ENCODE measurements around the gene LTB4R2.

LTB4R2 gene, protein sequence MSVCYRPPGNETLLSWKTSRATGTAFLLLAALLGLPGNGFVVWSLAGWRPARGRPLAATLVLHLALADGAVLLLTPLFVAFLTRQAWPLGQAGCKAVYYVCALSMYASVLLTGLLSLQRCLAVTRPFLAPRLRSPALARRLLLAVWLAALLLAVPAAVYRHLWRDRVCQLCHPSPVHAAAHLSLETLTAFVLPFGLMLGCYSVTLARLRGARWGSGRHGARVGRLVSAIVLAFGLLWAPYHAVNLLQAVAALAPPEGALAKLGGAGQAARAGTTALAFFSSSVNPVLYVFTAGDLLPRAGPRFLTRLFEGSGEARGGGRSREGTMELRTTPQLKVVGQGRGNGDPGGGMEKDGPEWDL

DNA sequence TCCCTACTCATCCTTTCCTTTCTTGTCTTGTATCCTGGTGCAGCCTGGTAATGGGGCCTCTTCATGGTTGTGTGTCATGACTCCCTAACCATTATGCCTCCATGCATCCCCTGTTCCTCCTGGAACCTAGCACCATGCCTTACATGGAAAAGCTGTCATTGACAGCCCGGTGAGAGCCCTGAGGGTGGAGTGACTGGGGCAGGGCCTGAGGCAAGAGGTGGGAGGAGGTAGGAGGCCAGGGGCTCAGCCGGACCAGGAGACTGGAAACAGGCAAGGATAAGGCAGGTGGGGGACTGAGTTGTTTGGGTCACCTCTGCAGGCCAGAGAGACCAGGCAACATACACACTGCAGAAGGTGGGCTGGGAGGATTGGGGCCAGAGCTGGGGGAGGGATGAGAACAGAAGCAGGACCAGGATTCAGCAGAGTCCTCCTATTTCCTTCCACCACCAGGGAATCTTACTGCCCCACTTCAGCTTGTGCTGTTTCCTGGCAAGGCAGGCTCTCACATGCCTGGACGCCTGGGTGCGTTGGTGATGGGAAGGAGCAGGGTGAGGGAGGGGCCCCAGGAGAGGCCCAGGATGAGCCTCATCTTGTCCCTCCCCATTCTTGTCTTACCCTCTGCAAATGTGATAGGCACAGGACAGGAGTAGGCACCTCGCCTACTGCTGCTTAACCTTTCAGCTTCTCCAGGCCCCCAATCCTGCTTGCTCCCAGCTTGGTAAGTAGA is at the start of gene LTB4R2:
Gene LTB4R2, plus strand, starts transcription at position 603 of the 727 bp plus-strand sequence. CDS start 525 bp downstream, outside the sequence.
- H3K27ac ChIP-seq (ENCODE audit: low read depth, low read length): no peak within 1 kb of the TSS
- H3K4me3 ChIP-seq (ENCODE audit: low read depth, low read length): peak within 1 kb of the TSS; percentile 40; the same call in 1 of the 2 replicates
- H3K36me3 ChIP-seq (ENCODE audit: control insufficient read depth, insufficient read depth, low read length): peaks cover 49% of the 10 kb centered on the region
- H3K9ac ChIP-seq (ENCODE audit: low read length): no peak within 1 kb of the TSS
- no peaks in the 10 kb centered on the region for H3K27me3 ChIP-seq (ENCODE audit: control insufficient read depth, insufficient read depth, low read length)
- peaks cover 6% of the 10 kb centered on the region for H3K4me1 ChIP-seq (ENCODE audit: control insufficient read depth, insufficient read depth, low read length)
- no peaks in the 10 kb centered on the region for H3K9me3 ChIP-seq (ENCODE audit: control insufficient read depth, insufficient read depth, low read depth, low read length)

DNA sequence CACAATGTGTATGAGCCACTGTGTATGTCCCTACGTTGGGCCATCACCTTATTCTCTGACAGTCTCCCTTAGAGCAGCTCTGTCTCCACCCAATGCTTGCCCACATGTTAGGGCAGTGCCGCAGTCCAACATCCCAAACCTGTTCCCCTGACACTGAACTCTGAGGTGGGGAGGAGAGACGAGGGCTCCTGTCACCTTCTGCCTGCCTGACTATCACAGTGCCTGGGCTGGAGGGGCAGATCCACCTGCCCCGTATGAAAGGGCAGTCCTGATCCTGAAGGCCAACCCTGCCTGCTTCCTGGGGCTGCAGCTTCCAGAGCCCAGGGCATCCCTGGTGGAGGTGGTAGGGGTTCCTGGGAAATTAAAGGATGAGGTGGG is 49.2 kb upstream of the LTB4R2 start:
- peaks cover 2% of the 10 kb centered on the region for H3K36me3 ChIP-seq (ENCODE audit: control insufficient read depth, insufficient read depth, low read length)
- H3K9ac ChIP-seq (ENCODE audit: low read length): no peak overlapping the region
- no peaks in the 10 kb centered on the region for H3K27me3 ChIP-seq (ENCODE audit: control insufficient read depth, insufficient read depth, low read length)
- no peak overlapping the region for H3K27ac ChIP-seq (ENCODE audit: low read depth, low read length)
- H3K4me3 ChIP-seq (ENCODE audit: low read depth, low read length): no peak overlapping the region
- H3K4me1 ChIP-seq (ENCODE audit: control insufficient read depth, insufficient read depth, low read length): peaks cover 9% of the 10 kb centered on the region; the same call in 1 of the 2 replicates
- no peaks in the 10 kb centered on the region for H3K9me3 ChIP-seq (ENCODE audit: control insufficient read depth, insufficient read depth, low read depth, low read length)

DNA sequence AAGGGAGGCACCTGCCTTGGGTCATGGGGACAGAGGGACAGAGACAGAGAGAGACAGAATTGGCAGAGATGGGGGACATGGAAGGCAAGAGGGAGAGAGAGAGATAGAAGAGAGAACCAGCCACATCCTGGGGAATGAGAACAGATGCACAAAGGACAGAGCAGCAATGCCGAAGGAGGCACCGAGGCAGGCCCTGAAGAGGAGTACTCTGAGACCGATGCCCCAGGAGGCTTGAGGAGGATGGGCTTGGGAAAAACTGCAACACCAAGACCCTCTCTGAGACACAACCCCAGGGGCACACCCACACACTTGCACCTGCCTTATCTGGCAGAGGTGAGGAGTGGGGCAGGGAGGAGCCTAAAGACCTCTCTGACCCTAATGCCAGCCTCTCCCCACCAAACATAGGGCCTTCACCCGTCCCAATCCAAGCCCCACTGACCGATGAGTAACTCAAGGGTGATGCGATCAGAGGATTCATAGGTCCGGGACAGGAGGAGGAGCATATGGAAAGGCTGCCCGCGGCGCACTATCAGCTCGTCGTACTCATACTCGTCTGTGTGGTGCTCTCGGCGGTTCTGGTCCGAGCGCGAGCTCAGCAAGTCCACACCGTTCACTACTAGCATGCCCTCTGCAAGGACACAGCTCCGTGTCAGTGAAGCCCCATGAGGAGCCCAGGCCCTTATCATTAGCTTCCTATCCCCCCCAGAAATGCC is 48.5 kb upstream of the LTB4R2 start:
- Histone ChIP-seq H3K4me3 (ENCODE audit: low read depth, low read length) (no peak overlapping the region), H3K9ac (ENCODE audit: low read length) (no peak overlapping the region), H3K4me1 (ENCODE audit: control insufficient read depth, insufficient read depth, low read length) (peaks cover 9% of the 10 kb centered on the region; the same call in 1 of the 2 replicates), H3K27ac (ENCODE audit: low read depth, low read length) (no peak overlapping the region), H3K27me3 (ENCODE audit: control insufficient read depth, insufficient read depth, low read length) (no peaks in the 10 kb centered on the region), H3K9me3 (ENCODE audit: control insufficient read depth, insufficient read depth, low read depth, low read length) (no peaks in the 10 kb centered on the region), H3K36me3 (ENCODE audit: control insufficient read depth, insufficient read depth, low read length) (peaks cover 9% of the 10 kb centered on the region)

DNA sequence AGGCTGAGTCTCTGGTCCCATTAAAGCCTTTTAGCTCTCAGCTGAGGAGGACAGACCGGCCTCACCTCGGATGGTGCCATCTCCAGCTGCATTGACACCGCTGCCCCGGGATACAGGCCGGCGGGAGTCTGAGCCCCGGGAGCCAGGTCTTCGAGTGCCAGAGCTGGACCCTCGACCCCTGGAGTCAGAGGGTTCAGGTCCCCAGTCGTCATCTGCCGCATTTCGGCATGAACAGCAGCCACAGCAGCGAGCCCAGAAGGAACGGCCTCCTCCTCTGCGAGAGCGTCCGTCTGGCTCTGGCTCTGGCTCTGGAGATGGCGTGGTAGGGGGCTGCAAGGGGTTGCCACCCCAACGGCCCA is 48.0 kb upstream of the LTB4R2 start:
- no peak overlapping the region for H3K4me3 ChIP-seq (ENCODE audit: low read depth, low read length)
- no peaks in the 10 kb centered on the region for H3K9me3 ChIP-seq (ENCODE audit: control insufficient read depth, insufficient read depth, low read depth, low read length)
- no peaks in the 10 kb centered on the region for H3K27me3 ChIP-seq (ENCODE audit: control insufficient read depth, insufficient read depth, low read length)
- H3K27ac ChIP-seq (ENCODE audit: low read depth, low read length): no peak overlapping the region
- no peak overlapping the region for H3K9ac ChIP-seq (ENCODE audit: low read length)
- peaks cover 9% of the 10 kb centered on the region; the same call in 1 of the 2 replicates for H3K4me1 ChIP-seq (ENCODE audit: control insufficient read depth, insufficient read depth, low read length)
- peaks cover 14% of the 10 kb centered on the region for H3K36me3 ChIP-seq (ENCODE audit: control insufficient read depth, insufficient read depth, low read length)

DNA sequence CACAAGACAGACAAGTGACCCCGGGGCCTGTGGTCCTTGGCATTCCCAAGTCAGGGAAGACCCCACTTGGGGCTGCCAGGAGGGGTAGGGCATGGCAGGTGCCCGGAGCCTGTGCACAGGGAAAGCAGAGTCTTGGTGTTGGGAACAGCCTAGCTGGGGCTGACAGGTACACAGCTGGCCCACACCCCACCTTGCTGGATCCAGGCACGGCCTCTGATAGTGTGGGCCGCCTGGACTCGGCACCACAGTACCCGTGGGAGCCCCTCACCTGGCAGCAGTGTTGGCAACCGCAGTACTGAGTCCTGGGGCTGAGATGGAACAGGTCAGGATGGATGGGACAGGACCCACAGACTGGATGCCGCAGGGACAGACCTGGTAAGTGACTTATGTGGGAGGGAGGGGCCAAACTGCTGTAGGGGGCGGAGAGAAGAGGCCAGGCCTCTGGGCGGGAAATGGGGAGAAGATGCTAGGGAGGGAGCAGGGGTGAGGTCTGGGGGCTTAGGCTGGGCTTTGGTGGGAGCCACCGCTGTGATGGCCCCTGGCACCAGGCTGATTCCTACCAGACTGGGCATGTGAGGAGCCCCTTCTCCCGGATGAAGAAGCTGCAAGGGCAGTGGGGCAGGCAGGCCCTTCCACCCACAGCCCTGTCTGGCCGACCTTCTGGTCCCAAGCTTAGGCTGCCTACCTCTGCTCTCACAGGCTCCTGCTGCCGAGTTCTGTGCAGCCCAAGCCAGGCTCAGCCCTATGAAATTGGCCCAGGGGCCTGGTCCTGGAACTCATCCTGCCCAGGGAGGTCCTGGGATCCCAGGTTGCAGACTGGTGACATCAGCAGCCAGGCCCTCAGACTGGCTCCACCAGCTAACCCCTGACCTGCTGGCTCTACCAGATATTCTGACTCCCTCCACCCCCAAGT is 46.9 kb upstream of the LTB4R2 start, which contains the start of gene TGM1:
Gene TGM1, minus strand, starts transcription at position 357 of the 913 bp plus-strand sequence. CDS start 825 bp downstream, outside the sequence.
- Histone ChIP-seq H3K9ac (ENCODE audit: low read length) (no peak within 1 kb of the TSS), H3K4me1 (ENCODE audit: control insufficient read depth, insufficient read depth, low read length) (peaks cover 9% of the 10 kb centered on the region; the same call in 1 of the 2 replicates), H3K9me3 (ENCODE audit: control insufficient read depth, insufficient read depth, low read depth, low read length) (no peaks in the 10 kb centered on the region), H3K27ac (ENCODE audit: low read depth, low read length) (no peak within 1 kb of the TSS), H3K4me3 (ENCODE audit: low read depth, low read length) (no peak within 1 kb of the TSS), H3K27me3 (ENCODE audit: control insufficient read depth, insufficient read depth, low read length) (no peaks in the 10 kb centered on the region), H3K36me3 (ENCODE audit: control insufficient read depth, insufficient read depth, low read length) (peaks cover 22% of the 10 kb centered on the region)

DNA sequence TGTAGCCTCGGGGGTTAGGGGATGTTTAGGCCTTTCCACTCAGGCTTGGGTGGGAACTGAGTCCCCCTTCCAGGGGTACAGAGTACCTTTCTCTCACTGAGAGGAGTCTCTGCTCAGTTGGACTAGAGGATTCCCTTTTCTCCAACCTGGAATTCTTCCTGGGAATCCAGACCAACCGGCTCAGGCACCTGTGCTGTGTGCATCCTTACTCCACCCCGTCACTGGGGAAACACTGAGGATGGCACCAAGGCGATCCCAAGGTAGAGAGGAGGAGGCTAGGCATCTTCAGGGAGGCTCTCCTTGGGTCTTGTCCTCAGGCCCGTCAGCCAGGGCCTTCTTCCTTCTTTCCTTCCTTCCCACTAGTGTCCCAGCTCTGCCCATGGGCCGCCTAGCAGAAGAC is 46.1 kb upstream of the LTB4R2 start:
- no peaks in the 10 kb centered on the region for H3K9me3 ChIP-seq (ENCODE audit: control insufficient read depth, insufficient read depth, low read depth, low read length)
- H3K4me3 ChIP-seq (ENCODE audit: low read depth, low read length): no peak overlapping the region
- H3K27me3 ChIP-seq (ENCODE audit: control insufficient read depth, insufficient read depth, low read length): no peaks in the 10 kb centered on the region
- H3K4me1 ChIP-seq (ENCODE audit: control insufficient read depth, insufficient read depth, low read length): peaks cover 6% of the 10 kb centered on the region; the same call in 1 of the 2 replicates
- peaks cover 22% of the 10 kb centered on the region for H3K36me3 ChIP-seq (ENCODE audit: control insufficient read depth, insufficient read depth, low read length)
- H3K9ac ChIP-seq (ENCODE audit: low read length): no peak overlapping the region
- H3K27ac ChIP-seq (ENCODE audit: low read depth, low read length): no peak overlapping the region

DNA sequence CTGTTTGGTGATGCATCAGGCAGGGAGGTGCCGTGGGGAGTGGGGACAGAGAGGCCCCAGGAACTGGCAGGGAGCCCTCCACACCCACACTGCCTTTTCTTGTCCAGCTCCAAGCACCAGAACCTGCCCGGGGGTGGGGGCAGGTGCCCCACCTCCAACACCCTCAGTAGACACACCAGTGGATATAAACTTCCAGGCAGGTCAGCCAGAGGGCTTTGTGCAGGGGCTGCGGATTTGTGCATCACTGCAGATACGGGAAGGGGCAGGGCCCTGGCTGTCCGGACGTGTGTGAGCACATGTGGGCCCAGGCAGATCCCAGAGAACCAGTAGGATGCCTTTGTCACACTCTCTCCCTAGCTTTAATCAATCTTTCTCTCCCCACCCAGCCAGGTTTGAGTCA is 45.6 kb upstream of the LTB4R2 start:
- Histone ChIP-seq H3K4me3 (ENCODE audit: low read depth, low read length) (no peak overlapping the region), H3K9me3 (ENCODE audit: control insufficient read depth, insufficient read depth, low read depth, low read length) (no peaks in the 10 kb centered on the region), H3K27ac (ENCODE audit: low read depth, low read length) (no peak overlapping the region), H3K4me1 (ENCODE audit: control insufficient read depth, insufficient read depth, low read length) (0 out of 2 replicates have a peak, but pooled peaks cover 3% of the 10 kb centered on the region), H3K36me3 (ENCODE audit: control insufficient read depth, insufficient read depth, low read length) (peaks cover 27% of the 10 kb centered on the region), H3K9ac (ENCODE audit: low read length) (no peak overlapping the region), H3K27me3 (ENCODE audit: control insufficient read depth, insufficient read depth, low read length) (no peaks in the 10 kb centered on the region)

DNA sequence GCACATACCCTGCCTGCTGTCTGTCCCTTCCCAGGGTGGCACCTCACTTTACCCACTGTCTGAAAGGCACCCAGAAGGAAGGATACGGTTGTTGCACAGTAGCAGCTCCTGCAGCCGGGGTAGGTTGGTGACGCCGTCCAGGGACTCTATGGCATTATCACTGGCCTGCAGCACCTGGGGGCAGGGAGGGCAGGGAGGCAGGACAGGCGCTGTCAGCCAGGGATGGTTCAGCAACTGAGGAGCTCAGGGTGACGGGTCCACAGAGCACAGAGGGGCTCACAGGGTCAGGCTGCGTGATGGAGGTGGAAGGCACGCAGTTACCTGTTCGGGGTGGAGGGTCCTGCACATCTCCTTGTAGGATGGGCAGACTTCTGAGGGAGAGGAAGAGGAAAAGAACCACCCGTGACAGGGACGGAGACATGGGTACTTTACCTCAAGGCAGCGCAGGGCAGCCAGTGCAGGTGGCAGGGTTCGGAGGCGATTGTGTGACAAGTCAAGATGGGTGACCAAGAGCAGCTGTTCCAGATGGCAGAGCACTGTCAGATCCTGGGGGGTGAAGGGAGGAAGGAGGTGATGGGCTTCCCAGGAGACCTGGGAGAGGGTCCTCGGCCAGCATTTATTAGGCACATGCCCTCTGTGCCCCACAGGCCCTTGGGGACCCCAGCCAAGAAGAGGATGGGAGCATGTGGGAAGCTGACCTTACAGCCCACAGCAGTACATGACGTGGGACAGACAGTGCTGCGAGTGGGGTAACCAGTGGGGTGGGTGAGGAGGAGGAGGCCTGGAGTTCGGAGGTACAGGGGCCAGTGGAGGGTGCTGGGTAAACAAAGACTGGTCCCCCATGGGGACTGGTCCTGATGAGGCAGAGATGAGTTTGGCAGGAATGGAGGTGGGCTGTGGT is 43.3 kb upstream of the LTB4R2 start:
- H3K27ac ChIP-seq (ENCODE audit: low read depth, low read length): no peak overlapping the region
- H3K4me1 ChIP-seq (ENCODE audit: control insufficient read depth, insufficient read depth, low read length): 0 out of 2 replicates have a peak, but pooled peaks cover 3% of the 10 kb centered on the region
- no peak overlapping the region for H3K4me3 ChIP-seq (ENCODE audit: low read depth, low read length)
- no peaks in the 10 kb centered on the region for H3K27me3 ChIP-seq (ENCODE audit: control insufficient read depth, insufficient read depth, low read length)
- no peaks in the 10 kb centered on the region for H3K9me3 ChIP-seq (ENCODE audit: control insufficient read depth, insufficient read depth, low read depth, low read length)
- H3K9ac ChIP-seq (ENCODE audit: low read length): no peak overlapping the region
- H3K36me3 ChIP-seq (ENCODE audit: control insufficient read depth, insufficient read depth, low read length): peaks cover 29% of the 10 kb centered on the region

DNA sequence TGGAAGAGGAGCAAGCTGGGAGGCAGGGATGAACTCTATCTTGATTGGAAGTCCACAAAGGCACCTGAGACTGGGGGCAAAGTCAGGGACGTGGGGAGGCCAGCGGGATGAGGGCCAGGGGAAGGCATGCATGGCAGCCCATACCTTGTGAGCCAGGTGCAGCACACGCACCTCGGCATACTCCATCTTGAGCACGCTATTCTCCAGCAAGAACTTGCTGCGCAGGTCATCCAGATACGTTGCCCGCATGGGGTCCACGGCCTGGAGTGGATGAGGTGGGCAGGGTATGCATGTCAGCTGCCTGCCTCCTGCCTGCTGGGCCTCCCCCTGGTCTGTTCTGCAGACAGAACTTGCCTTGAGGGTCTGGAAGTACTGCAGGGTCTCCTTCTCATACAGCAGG is 42.4 kb upstream of the LTB4R2 start:
- Histone ChIP-seq H3K9me3 (ENCODE audit: control insufficient read depth, insufficient read depth, low read depth, low read length) (no peaks in the 10 kb centered on the region), H3K36me3 (ENCODE audit: control insufficient read depth, insufficient read depth, low read length) (peaks cover 29% of the 10 kb centered on the region), H3K27ac (ENCODE audit: low read depth, low read length) (no peak overlapping the region), H3K9ac (ENCODE audit: low read length) (no peak overlapping the region), H3K4me3 (ENCODE audit: low read depth, low read length) (no peak overlapping the region), H3K27me3 (ENCODE audit: control insufficient read depth, insufficient read depth, low read length) (no peaks in the 10 kb centered on the region), H3K4me1 (ENCODE audit: control insufficient read depth, insufficient read depth, low read length) (0 out of 2 replicates have a peak, but pooled peaks cover 5% of the 10 kb centered on the region)
